Stomach (tissue), 9 donors: ENCODE measurements around the gene PRUNE2. TPM values are rescaled to one million over a fixed set of nuclear protein-coding genes. Genes with fewer than 3 reads are reported as not detected.
A peak's percentile ranks its signal among the peaks of the same experiment; 100 is the strongest.
"Not testable (repeated sequence)": the region's sequence is repeated elsewhere in the genome, so short reads cannot be mapped to it uniquely, and the experiment has no call there.

ENCODE experiments used
- DNase-seq, 2 donors: peaks; one replicate each; pipeline versions ENCODE4 v3.0.0 to v3.0.0-alpha.2; 2013 to 2019
- H3K27ac ChIP-seq, 5 donors: fragments of 200-600 bp in 4 of 5; sonication (generic) in 4 of 5; one replicate each; pipeline ENCODE4 v1.5.1; 2013 to 2019; ENCODE audit warnings: mild to moderate bottlenecking in 1 of 5, moderate library complexity in 1 of 5
- H3K27me3 ChIP-seq, 3 donors: fragments of 200-600 bp; sonication (generic); one replicate each; pipeline ENCODE4 v1.5.1; 2017 to 2019; ENCODE audit warnings: mixed run types in 1 of 3
- H3K36me3 ChIP-seq, 4 donors: fragments of 200-600 bp; sonication (generic); 1 replicate in 3 of 4; 2 replicates in 1 of 4; pipeline ENCODE4 v1.5.1; 2016 to 2019
- H3K4me1 ChIP-seq, 4 donors: fragments of 200-600 bp; sonication (generic); one replicate each; pipeline ENCODE4 v1.5.1; 2016 to 2019
- H3K4me3 ChIP-seq, 4 donors: fragments of 200-600 bp; sonication (generic) in 3 of 4; one replicate each; pipeline ENCODE4 v1.5.1; 2016 to 2019; ENCODE audit warnings: mild to moderate bottlenecking in 1 of 4
- H3K9me3 ChIP-seq, 4 donors: fragments of 200-600 bp; sonication (generic); one replicate each; pipeline ENCODE4 v1.5.1; 2016 to 2019
- EP300 ChIP-seq: sonication (generic); formaldehyde crosslinking; IDR thresholded peaks from one replicate; pipeline ENCODE4 v1.6.1; 2017; ENCODE audit warnings: antibody characterized with exemption
- POLR2A ChIP-seq, 4 donors: fragments of 450-650 bp; IDR thresholded peaks; one replicate each; pipeline ENCODE4 v1.6.1; 2016; ENCODE audit warnings: antibody characterized with exemption in 4 of 4, control low read depth in 2 of 4, mild to moderate bottlenecking in 1 of 4, moderate library complexity in 1 of 4
- POLR2AphosphoS5 ChIP-seq, 3 donors: sonication (generic); formaldehyde crosslinking; IDR thresholded peaks; one replicate each; pipeline ENCODE4 v1.6.1; 2016; ENCODE audit warnings: antibody characterized with exemption in 3 of 3
- WGBS, 5 donors: extraction: QIAGEN DNeasy Blood & Tissue Kit in 3 of 5; methylation state at CpG; one replicate each; pipeline versions ENCODE4 v1.1.5 to v1.1.7; 2013 to 2018; 5-methylcytosine and 5-hydroxymethylcytosine counted together
- intact Hi-C: fragments of 100-400 bp; cut with DNase I; formaldehyde crosslinking; loops from one replicate; pipeline ENCODE4 v1.15.1; 2023; ENCODE audit warnings: low total_unique reads
- polyA plus RNA-seq, 3 donors: library from polyadenylated mRNA; stranded (reverse); fragments of 200-250 nt; gene quantifications; one replicate each; pipeline ENCODE4 v1.2.3, GENCODE V29; 2013
- total RNA-seq, 5 donors: library from RNA; depleted of rRNA; stranded (reverse); fragments of >200 nt; gene quantifications; one replicate each; pipeline versions ENCODE4 v1.1.0 to v1.2.3, GENCODE V29; 2014 to 2016
- TF ChIP-seq, protein P1 (sequence below), 7 experiments: fragments of 450-650 bp in 4 of 7; fragments of 200-600 bp in 3 of 7; sonication (generic) in 3 of 7; IDR thresholded peaks; one replicate each; pipeline ENCODE4 v1.5.1; 2016 to 2019; ENCODE audit warnings: antibody characterized with exemption in 7 of 7, control low read depth in 2 of 7, mild to moderate bottlenecking in 1 of 7
- donor health status: healthy with polysubstance abuse.
- donor health status: Bipolar disorder and iron deficiency.
- donor health status: healthy.

Gene PRUNE2
- total and polyA plus RNA-seq, 8 donors = 2.6 to 311 (median 75.4) TPM

DNA sequence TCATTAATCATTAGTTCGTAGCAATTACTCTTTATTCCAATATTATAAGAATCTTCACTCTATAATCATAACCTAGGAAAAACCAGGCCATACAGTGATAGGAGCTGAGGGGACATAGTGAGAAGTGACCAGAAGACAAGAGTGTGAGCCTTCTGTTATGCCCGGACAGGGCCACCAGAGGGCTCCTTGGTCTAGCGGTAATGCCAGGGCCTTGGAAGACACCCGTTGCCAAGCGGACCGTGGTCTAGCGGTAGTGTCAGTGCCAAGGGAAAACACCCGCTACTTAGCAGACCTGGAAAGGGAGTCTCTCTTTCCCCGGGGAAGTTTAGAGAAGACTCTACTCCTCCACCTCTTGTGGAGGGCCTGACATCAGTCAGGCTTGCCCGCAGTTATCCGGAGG lies 239.9 kb downstream of the PRUNE2 start:
- H3K27ac ChIP-seq, H3K4me3 ChIP-seq, H3K36me3 ChIP-seq, H3K9me3 ChIP-seq, intact Hi-C loops, H3K27me3 ChIP-seq: not testable (repeated sequence)
- 77 to 94% (median 81%) methylated on average over 11 of the region's 11 CpGs for WGBS, 5 donors
- DNase-seq = peak in 1 of 2 donors; percentile 54
- TF ChIP-seq, protein P1, sequence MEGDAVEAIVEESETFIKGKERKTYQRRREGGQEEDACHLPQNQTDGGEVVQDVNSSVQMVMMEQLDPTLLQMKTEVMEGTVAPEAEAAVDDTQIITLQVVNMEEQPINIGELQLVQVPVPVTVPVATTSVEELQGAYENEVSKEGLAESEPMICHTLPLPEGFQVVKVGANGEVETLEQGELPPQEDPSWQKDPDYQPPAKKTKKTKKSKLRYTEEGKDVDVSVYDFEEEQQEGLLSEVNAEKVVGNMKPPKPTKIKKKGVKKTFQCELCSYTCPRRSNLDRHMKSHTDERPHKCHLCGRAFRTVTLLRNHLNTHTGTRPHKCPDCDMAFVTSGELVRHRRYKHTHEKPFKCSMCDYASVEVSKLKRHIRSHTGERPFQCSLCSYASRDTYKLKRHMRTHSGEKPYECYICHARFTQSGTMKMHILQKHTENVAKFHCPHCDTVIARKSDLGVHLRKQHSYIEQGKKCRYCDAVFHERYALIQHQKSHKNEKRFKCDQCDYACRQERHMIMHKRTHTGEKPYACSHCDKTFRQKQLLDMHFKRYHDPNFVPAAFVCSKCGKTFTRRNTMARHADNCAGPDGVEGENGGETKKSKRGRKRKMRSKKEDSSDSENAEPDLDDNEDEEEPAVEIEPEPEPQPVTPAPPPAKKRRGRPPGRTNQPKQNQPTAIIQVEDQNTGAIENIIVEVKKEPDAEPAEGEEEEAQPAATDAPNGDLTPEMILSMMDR (IDR thresholded peaks at IDR 0.05) = peak in 1 of 7 experiments; percentile 41
- peaks cover 5 to 27% (median 14%) of the 10 kb centered on the region in 4 donors for H3K4me1 ChIP-seq

DNA sequence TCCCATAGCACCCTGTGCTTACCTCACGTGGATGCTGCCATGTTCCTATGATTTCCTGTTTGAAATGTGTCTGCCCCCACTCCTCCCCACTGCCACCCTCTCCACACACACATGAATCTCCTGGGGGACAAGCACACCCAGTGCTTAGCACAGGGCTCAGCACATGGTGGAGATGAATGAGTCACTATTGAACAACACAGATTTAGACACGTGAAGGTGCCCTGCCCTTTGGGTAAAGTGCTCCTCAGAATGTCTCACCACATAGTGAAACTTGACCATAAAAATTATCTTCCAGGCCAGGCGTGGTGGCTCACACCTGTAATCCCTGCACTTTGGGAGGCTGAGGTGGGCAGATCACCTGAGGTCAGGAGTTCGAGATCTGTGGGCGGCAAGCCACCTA lies 240.5 kb downstream of the PRUNE2 start:
- no peak for DNase-seq
- 80 to 89% (median 87%) methylated on average over 5 of the region's 5 CpGs for WGBS, 5 donors
- peaks cover 0 to 4% (median 0%) of the 10 kb centered on the region in 4 donors for H3K36me3 ChIP-seq

DNA sequence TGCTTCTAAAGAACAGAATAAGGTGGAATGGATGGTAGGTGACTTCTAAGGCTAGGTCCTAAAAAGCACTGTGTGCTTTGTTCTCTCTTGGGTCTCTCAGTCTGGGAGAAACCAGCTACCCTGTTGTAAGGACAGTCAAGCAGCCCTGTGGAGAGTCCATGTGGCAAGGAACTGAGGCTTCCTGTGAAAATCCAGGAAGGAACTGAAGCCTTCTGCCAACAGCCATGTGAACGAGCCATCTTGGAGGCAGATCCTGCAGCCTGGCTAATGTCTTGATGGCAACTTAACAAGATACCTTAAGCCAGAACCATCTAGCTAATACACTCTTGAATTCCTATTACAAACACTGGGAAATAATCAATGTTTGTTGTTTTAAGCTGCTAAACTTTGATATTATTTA lies 241.8 kb downstream of the PRUNE2 start:
- Histone ChIP-seq H3K9me3 (no peaks in the 10 kb centered on the region), H3K4me3 (no peak overlapping the region), H3K4me1 (peaks cover 5 to 28% (median 15%) of the 10 kb centered on the region in 4 donors), H3K27me3 (no peaks in the 10 kb centered on the region), H3K27ac (no peak overlapping the region), H3K36me3 (peaks cover 0 to 4% (median 0%) of the 10 kb centered on the region in 4 donors)
- TF ChIP-seq, protein P1 (IDR thresholded peaks at IDR 0.05) = no peak
- no peak for TF ChIP-seq POLR2AphosphoS5 (IDR thresholded peaks at IDR 0.05)
- no peak for TF ChIP-seq POLR2A (IDR thresholded peaks at IDR 0.05)
- no peak for TF ChIP-seq EP300
- DNase-seq = no peak
- WGBS, 5 donors = 80 to 93% (median 82%) methylated on average over 1 of the region's 1 CpG
- intact Hi-C loops = no loop called here

More for the DNA sequence above, 240.5 kb downstream of the PRUNE2 start:
- intact Hi-C loops = no loop called here
- H3K27me3 ChIP-seq = no peaks in the 10 kb centered on the region
- no peak overlapping the region for H3K4me3 ChIP-seq
- H3K9me3 ChIP-seq = no peaks in the 10 kb centered on the region
- TF ChIP-seq, protein P1 (IDR thresholded peaks at IDR 0.05) = no peak
- TF ChIP-seq EP300 = no peak
- no peak for TF ChIP-seq POLR2A (IDR thresholded peaks at IDR 0.05)
- no peak for TF ChIP-seq POLR2AphosphoS5 (IDR thresholded peaks at IDR 0.05)
- peaks cover 5 to 27% (median 14%) of the 10 kb centered on the region in 4 donors for H3K4me1 ChIP-seq
- peak overlapping the region in 1 of 5 donors; percentile 12 for H3K27ac ChIP-seq

DNA sequence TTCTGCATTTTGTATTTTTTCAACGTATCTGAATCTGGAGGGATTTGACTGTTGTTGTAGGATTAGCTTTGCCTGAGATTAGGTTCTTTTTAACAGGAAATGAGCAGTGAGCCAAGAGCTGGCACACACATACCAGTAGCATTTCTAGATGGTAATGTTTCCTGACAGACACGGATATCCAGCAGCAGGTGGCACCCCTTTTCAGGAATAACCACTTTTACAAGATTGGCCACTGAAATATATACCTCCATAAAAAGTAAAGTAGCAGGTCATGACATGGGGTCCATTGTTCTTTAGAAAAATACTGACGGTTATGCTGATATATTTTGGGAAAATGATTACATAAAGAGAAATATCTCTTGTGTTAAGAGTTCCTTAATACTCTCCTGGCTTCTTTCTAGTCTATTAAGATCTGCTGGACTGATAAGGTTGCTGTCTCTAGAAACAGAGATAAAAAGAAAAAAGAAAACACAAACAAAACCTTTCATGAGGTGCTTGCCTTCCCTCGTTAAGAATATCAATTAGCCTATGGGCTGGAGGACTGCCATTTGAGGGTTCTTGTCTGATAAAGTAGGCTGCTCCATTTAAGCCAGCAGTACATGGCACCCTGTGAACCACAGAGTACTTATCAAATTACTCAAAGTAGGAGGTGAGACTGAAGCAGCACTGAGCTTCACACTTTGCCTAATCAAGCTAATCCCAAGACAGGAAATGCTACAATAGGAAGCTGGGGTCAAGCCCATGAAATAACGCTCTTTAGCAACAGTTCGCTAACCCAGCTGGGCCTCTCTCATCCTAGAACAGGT lies 243.2 kb downstream of the PRUNE2 start:
- Histone ChIP-seq H3K4me3 (no peak overlapping the region), H3K27me3 (no peaks in the 10 kb centered on the region), H3K4me1 (peaks cover 12 to 38% (median 25%) of the 10 kb centered on the region in 4 donors), H3K9me3 (no peaks in the 10 kb centered on the region), H3K27ac (no peak overlapping the region), H3K36me3 (no peaks in the 10 kb centered on the region)
- intact Hi-C loops = no loop called here
- 27 to 41% (median 32%) methylated on average over 6 of the region's 6 CpGs for WGBS, 5 donors
- TF ChIP-seq POLR2AphosphoS5 (IDR thresholded peaks at IDR 0.05) (no peak), POLR2A (IDR thresholded peaks at IDR 0.05) (no peak), EP300 (no peak)
- TF ChIP-seq, protein P1 (IDR thresholded peaks at IDR 0.05) = peak in 2 of 7 experiments; percentile 9 to 17
- peak in 1 of 2 donors; percentile 32 for DNase-seq
